NCI-H2171 (cell line): ENCODE data around the gene ABCC4.
"Not testable (repeated sequence)": the region's sequence is repeated elsewhere in the genome, so short reads cannot be mapped to it uniquely, and the experiment has no call there.

ENCODE experiments used
- DNase-seq: peaks from one replicate; lab custom pipeline; 2025; lab: John Stamatoyannopoulos, UW

ABCC4 gene

DNA sequence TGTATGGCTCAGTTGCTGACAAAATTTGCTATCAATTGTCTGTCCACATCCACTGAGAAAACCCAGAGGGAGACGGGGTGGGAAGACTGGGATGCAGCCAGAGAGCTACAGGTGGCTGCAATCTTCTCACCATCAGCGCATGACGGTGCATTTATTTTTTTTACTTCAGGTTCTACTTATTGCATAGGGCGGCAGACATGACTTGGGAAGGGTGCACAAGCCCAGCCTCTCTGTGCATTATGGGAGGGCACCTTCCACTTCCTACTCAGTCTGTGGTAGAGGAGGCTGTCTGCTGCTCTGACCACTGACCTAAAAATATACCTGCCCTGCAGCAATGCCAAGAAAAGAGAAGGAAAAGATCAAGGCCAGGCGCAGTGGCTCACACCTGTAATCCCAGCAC lies 73.1 kb downstream of the ABCC4 start:
- no peak for DNase-seq

GRCh38 chr13:95226932-95227695 lies 74.1 kb downstream of the ABCC4 start:
- DNase-seq: no peak

GRCh38 chr13:95226476-95226875 lies 74.8 kb downstream of the ABCC4 start:
- DNase-seq: no peak

GRCh38 chr13:95226050-95226449 lies 75.2 kb downstream of the ABCC4 start:
- no peak for DNase-seq

DNA sequence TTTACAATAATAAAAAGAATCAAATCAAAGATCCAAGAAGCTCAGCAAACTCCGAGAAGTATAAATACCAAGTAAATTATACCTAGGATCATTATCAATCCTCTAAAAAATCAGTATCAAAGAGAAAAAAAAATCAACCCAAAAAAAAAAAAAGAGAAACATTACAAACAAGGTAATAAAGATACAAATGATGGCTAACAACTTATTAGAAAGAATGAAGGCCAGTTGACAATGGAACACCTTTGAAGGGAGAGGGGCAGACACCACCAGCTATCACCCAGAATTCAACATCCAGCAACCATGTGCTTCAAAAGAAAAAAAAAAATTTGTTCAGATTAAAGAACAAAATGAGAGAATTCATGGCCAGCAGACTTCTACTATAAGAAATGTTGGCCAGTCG lies 77.2 kb downstream of the ABCC4 start:
- no peak for DNase-seq

DNA sequence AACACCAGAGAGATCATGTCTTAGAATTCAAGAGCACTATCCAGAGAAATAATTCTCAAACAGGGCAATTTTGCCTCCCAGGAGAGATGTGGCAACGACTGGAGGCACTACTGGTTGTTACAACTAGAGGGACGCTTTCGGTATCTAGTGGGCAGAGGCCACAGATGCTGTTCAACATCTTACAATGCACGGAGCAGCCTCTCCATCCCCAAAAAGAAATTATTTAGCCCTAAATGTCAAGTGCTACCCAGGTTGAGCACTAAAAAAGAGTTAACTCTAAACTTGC lies 78.6 kb downstream of the ABCC4 start:
- DNase-seq: no peak

- peak; percentile 13 for DNase-seq
Observed at GRCh38 chr13:95221971-95222732, 79.1 kb downstream of the ABCC4 start.

DNA sequence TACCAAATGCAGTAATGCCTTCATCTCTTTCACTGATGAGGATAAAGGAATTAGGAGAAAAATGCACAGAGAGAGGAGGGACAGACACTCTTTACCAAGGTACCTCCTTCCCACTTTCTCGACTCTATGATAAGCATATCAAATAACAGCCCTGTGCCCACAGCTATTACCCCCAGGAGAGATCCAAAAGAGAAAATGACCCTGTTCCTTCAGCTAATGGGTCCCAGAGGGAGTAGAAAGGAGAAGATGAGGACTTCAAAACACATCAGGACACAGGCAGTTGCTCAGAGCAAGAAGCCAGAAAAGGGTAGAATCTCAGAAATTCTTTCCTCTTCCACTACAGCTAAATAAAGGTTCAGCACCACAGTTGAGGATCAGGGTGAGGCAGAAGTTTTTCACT lies 80.6 kb downstream of the ABCC4 start:
- DNase-seq: peak; percentile 38

- DNase-seq: no peak
Observed at GRCh38 chr13:95217920-95218830, 83.1 kb downstream of the ABCC4 start.

DNA sequence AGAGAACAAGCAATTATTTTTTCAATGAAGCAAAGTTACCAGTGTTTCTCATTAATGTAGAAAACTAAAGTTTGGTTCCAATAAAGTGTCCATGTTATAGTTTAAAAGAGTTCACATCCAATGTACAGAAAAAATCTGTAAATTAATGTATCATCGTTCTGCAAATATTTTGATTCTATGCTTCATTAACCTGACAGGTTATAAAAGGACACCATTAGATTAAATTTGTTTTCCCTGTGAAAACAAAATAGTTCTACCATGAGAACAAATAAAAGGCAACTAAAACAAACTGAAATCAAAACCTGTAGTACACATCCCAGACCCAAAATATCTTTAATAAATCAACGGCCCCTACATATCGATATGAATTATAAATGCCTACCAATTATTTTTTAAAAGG lies 85.1 kb downstream of the ABCC4 start:
- DNase-seq: no peak

- DNase-seq: peak; percentile 11
Observed at GRCh38 chr13:95212983-95213850, 88.0 kb downstream of the ABCC4 start.

DNA sequence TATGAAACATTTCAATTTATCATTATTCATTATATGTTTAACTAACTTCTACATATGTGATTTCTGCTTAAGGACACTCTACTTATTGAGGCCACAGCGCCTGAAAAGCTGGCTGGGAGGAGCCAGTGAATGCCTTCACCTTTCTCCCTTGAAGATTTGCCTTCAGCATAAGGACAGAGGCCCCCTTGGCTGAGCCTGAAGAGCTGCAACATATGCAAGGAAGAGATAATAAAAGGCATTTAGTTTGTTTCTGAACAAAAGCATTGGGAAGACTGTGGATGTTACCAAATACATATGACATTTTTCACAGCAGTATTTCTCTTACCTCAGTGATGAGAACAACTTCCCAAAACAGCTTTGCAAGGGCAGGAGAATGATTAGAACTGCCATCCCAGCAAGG lies 92.1 kb downstream of the ABCC4 start:
- DNase-seq: no peak

DNA sequence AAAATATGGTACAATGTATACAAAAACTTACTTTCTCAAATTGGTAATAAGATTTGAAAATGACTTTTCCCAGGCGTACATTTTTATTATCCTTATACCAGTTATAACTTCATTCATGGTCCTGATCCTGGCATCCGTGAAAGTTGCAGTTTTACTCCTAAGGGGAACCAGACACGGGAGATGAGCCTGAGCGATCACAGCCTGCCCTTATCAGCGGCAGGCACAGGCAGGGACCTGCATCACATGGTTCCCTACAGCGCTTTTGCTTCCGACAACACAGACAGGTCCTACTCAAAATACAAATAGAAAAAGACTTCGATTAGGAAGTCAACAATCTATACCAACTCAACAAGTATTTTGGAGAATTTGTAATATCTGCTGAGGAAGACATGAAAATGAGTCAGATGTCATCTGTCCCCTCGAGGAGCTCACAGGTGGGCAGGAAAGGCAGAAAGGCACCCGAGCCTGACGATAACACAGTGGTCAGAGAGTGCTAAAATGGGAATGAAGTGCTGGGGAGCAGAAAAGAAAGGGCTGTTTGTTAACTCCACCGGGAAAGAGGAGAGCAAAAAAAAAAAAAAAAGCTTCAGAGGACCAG lies 93.4 kb downstream of the ABCC4 start:
- no peak for DNase-seq

GRCh38 chr13:95206116-95206515 lies 95.1 kb downstream of the ABCC4 start:
- no peak for DNase-seq

DNA sequence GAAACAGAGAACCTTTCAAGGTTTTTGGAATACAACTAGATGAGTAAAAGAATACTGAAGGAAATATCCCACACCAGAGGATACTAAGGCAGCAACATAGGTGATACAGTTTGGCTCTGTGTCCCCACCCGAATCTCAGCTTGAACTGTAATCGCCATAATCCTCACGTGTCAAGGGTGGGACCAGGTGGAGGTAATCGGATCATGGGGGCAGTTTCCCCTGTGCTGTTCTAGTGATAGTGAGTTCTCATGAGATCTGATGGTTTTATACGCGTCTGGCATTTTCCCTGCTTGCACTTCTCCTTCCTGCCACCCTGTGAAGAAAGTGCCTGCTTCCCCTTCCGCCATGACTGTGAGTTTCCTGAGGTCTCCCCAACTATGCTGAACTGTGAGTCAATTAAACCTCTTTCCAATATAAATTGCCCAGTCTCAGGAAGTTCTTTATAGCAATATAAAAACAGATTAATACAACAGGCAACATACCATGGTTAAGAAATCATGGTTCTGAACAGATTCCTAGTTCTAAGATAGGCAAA lies 97.0 kb downstream of the ABCC4 start:
- no peak for DNase-seq

DNA sequence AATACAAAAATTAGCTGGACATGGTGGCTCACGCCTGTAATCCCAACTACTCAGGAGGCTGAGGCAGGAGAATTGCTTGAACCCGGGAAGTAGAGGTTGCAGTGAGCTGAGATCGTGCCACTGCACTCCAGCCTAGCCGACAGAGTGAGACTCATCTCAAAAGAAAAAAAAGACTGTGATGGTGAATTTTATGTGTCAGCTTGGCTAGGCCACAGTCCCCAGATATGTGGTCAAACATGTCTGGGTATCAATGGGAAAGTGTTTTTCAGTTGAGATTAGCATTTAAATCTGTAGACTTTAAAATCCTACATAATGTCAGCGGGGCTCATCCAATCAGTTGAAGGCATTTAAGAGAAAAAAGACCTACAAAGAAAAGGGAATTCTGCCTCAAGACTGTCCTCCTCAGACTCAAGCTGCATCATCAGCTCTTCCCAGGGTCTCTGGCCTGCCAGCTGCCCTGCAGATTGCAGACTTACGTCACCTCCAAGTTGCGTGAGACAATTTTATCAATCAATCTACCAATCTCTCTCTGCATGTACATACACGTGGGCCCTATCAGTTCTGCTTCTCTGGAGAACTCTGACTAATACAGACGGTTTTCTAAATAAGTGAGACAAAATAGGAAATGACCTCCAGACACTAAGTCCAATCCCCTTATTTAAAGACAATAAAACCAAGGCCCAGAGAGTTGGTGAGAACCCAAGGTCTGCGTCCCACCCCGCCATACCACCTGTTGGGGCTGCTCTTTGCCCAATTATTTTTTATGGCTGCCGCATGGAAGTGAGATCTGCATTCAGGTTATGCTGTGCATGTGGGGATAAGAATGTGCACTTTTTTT lies 99.2 kb downstream of the ABCC4 start:
- DNase-seq: no peak

DNA sequence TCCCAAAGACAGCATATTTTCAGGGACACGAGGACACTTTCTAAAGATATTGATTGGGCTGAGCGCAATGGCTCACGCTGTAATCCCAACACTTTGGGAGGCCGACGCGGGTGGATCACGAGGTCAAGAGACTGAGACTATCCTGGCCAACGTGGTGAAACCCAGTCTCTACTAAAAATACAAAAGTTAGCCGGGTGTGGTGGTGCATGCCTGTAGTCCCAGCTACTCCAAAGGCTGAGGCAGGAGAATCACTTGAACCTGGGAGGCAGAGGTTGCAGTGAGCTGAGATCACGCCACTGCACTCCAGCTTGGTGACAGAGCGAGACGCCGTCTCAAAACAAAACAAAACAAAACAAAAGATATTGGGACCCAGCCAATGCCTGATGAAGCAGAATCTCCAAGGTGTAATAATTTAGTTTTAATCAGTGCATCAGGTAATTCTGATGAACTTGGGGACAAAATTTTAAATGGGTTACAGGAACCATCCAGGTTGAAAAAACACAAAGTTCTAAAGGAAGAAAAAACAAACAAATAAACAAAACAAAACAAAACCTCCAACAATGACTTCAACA lies 100.8 kb downstream of the ABCC4 start:
- DNase-seq: not testable (repeated sequence)

GRCh38 chr13:95199896-95200295 lies 101.4 kb downstream of the ABCC4 start:
- DNase-seq: no peak

GRCh38 chr13:95198606-95199005 lies 102.6 kb downstream of the ABCC4 start:
- DNase-seq: not testable (repeated sequence)

- no peak for DNase-seq
Observed at GRCh38 chr13:95197548-95197947, 103.7 kb downstream of the ABCC4 start.
